ENCODE measurements around the gene MRPL17. TPM values are rescaled to one million over a fixed set of nuclear protein-coding genes. Genes with fewer than 3 reads are reported as not detected.

Gene MRPL17
- total and polyA plus RNA-seq, 2 experiments from 2014 or later: 26.7 to 81.8 TPM

DNA sequence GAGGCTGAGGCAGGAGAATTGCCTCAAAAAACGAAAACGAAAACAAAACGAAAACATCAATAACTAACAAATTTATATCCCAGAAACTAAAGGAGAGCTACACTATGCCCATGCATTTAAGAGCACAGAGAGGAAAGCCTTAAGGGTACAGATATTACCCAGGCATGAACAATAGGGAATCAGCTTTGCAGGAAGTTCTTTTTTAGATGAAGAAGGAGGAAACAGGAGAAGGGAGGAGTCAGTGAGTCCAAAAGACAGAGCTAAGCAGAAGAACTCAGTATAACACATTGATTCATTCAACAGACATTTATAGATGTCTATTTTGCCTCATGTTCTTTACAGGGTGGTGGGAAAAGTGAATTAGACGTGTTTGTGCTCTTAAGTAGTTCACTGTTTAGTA is 8.3 kb downstream of the MRPL17 start:
- peaks cover 7% of the 10 kb centered on the region; the same call in 2 of the 3 replicates for H3K36me3 Mint-ChIP-seq (ENCODE audit: low read depth)
- Histone ChIP-seq H3K4me3 (no peak overlapping the region), H3K36me3 (ENCODE audit: insufficient read depth) (no peaks in the 10 kb centered on the region), H3K9me2 (ENCODE audit: insufficient read depth) (no peaks in the 10 kb centered on the region; the same call in 1 of the 2 replicates), H4K20me1 (replicated peaks; ENCODE audit: insufficient read depth) (no peaks in the 10 kb centered on the region), H3K27me3 (ENCODE audit: insufficient read depth) (no peaks in the 10 kb centered on the region), H3K4me1 (ENCODE audit: insufficient read depth) (no peaks in the 10 kb centered on the region), H3K27ac (ENCODE audit: low read depth) (no peak overlapping the region), H2AFZ (no peak overlapping the region), H3K79me2 (replicated peaks; ENCODE audit: insufficient read depth) (no peaks in the 10 kb centered on the region), H3F3A (replicated peaks; ENCODE audit: low read depth) (no peaks in the 10 kb centered on the region; the same call in 1 of the 2 replicates), H3K4me2 (no peak overlapping the region)
- no peaks in the 10 kb centered on the region for H3K9me3 Mint-ChIP-seq
- H3K27me3 Mint-ChIP-seq (ENCODE audit: insufficient read depth, low read depth, poor library complexity): no peaks in the 10 kb centered on the region
- H3K4me1 Mint-ChIP-seq: no peaks in the 10 kb centered on the region
- DNase-seq (ENCODE audit: low spot score): no peak
- TF ChIP-seq, protein P1, sequence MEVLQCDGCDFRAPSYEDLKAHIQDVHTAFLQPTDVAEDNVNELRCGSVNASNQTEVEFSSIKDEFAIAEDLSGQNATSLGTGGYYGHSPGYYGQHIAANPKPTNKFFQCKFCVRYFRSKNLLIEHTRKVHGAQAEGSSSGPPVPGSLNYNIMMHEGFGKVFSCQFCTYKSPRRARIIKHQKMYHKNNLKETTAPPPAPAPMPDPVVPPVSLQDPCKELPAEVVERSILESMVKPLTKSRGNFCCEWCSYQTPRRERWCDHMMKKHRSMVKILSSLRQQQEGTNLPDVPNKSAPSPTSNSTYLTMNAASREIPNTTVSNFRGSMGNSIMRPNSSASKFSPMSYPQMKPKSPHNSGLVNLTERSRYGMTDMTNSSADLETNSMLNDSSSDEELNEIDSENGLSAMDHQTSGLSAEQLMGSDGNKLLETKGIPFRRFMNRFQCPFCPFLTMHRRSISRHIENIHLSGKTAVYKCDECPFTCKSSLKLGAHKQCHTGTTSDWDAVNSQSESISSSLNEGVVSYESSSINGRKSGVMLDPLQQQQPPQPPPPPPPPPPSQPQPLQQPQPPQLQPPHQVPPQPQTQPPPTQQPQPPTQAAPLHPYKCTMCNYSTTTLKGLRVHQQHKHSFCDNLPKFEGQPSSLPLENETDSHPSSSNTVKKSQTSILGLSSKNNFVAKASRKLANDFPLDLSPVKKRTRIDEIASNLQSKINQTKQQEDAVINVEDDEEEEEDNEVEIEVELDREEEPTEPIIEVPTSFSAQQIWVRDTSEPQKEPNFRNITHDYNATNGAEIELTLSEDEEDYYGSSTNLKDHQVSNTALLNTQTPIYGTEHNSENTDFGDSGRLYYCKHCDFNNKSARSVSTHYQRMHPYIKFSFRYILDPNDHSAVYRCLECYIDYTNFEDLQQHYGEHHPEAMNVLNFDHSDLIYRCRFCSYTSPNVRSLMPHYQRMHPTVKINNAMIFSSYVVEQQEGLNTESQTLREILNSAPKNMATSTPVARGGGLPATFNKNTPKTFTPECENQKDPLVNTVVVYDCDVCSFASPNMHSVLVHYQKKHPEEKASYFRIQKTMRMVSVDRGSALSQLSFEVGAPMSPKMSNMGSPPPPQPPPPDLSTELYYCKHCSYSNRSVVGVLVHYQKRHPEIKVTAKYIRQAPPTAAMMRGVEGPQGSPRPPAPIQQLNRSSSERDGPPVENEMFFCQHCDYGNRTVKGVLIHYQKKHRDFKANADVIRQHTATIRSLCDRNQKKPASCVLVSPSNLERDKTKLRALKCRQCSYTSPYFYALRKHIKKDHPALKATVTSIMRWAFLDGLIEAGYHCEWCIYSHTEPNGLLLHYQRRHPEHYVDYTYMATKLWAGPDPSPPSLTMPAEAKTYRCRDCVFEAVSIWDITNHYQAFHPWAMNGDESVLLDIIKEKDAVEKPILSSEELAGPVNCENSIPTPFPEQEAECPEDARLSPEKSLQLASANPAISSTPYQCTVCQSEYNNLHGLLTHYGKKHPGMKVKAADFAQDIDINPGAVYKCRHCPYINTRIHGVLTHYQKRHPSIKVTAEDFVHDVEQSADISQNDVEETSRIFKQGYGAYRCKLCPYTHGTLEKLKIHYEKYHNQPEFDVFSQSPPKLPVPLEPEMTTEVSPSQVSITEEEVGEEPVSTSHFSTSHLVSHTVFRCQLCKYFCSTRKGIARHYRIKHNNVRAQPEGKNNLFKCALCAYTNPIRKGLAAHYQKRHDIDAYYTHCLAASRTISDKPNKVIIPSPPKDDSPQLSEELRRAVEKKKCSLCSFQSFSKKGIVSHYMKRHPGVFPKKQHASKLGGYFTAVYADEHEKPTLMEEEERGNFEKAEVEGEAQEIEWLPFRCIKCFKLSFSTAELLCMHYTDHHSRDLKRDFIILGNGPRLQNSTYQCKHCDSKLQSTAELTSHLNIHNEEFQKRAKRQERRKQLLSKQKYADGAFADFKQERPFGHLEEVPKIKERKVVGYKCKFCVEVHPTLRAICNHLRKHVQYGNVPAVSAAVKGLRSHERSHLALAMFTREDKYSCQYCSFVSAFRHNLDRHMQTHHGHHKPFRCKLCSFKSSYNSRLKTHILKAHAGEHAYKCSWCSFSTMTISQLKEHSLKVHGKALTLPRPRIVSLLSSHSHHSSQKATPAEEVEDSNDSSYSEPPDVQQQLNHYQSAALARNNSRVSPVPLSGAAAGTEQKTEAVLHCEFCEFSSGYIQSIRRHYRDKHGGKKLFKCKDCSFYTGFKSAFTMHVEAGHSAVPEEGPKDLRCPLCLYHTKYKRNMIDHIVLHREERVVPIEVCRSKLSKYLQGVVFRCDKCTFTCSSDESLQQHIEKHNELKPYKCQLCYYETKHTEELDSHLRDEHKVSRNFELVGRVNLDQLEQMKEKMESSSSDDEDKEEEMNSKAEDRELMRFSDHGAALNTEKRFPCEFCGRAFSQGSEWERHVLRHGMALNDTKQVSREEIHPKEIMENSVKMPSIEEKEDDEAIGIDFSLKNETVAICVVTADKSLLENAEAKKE (CRISPR knock-in tag; IDR thresholded peaks at IDR 0.05): no peak
- no peak for TF ChIP-seq CREB1 (CRISPR knock-in tag; IDR thresholded peaks at IDR 0.05; ENCODE audit: low read depth)
- no peak for TF ChIP-seq ZNF331 (CRISPR knock-in tag; IDR thresholded peaks at IDR 0.05; ENCODE audit: low read depth)
- TF ChIP-seq NANOG (IDR thresholded peaks at IDR 0.05; ENCODE audit: borderline replicate concordance): no peak
- TF ChIP-seq ZNF114 (CRISPR knock-in tag; IDR thresholded peaks at IDR 0.05): no peak
- TF ChIP-seq, protein P2, sequence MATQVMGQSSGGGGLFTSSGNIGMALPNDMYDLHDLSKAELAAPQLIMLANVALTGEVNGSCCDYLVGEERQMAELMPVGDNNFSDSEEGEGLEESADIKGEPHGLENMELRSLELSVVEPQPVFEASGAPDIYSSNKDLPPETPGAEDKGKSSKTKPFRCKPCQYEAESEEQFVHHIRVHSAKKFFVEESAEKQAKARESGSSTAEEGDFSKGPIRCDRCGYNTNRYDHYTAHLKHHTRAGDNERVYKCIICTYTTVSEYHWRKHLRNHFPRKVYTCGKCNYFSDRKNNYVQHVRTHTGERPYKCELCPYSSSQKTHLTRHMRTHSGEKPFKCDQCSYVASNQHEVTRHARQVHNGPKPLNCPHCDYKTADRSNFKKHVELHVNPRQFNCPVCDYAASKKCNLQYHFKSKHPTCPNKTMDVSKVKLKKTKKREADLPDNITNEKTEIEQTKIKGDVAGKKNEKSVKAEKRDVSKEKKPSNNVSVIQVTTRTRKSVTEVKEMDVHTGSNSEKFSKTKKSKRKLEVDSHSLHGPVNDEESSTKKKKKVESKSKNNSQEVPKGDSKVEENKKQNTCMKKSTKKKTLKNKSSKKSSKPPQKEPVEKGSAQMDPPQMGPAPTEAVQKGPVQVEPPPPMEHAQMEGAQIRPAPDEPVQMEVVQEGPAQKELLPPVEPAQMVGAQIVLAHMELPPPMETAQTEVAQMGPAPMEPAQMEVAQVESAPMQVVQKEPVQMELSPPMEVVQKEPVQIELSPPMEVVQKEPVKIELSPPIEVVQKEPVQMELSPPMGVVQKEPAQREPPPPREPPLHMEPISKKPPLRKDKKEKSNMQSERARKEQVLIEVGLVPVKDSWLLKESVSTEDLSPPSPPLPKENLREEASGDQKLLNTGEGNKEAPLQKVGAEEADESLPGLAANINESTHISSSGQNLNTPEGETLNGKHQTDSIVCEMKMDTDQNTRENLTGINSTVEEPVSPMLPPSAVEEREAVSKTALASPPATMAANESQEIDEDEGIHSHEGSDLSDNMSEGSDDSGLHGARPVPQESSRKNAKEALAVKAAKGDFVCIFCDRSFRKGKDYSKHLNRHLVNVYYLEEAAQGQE (IDR thresholded peaks at IDR 0.05; ENCODE audit: unreplicated experiment): no peak
- ATAC-seq: no peak
- H3K27ac Mint-ChIP-seq: no peak overlapping the region
- no peak overlapping the region for H3K4me3 Mint-ChIP-seq

Data from GM23338 (cell line).